GM23338 (cell line): ENCODE data around the gene TMEM119. TPM values are rescaled to one million over a fixed set of nuclear protein-coding genes. Genes with fewer than 3 reads are reported as not detected.

Experiments used
- ATAC-seq: fragments of 200-7000 bp; cut with Tn5 transposase; 3 replicates; pipeline ENCODE4 v1.9.1; 2020
- DNase-seq: peaks from one replicate; pipeline ENCODE4 v3.0.0-alpha.2; 2015; ENCODE audit warnings: low spot score
- H2AFZ ChIP-seq: fragments of 200-600 bp; sonication (generic); 2 replicates; pipeline ENCODE4 v1.8.0; 2016; ENCODE audit warnings: antibody characterized with exemption, mild to moderate bottlenecking, moderate library complexity
- H3F3A ChIP-seq: fragments of 200-600 bp; sonication (generic); replicated peaks from 2 replicates; pipeline ENCODE4 v1.8.0; 2017; ENCODE audit warnings: antibody characterized with exemption, mixed run types, low read depth
- H3K27ac ChIP-seq: fragments of 200-600 bp; sonication (generic); 2 replicates; pipeline ENCODE4 v1.6.1; 2016; ENCODE audit warnings: low read depth
- H3K27me3 ChIP-seq: fragments of 200-600 bp; sonication (generic); 2 replicates; pipeline ENCODE4 v1.8.0; 2016; ENCODE audit warnings: mild to moderate bottlenecking, mixed run types, moderate library complexity; ENCODE audit not compliant: insufficient read depth
- H3K36me3 ChIP-seq: fragments of 200-600 bp; sonication (generic); 2 replicates; pipeline ENCODE4 v1.8.0; 2016; ENCODE audit warnings: mild to moderate bottlenecking; ENCODE audit not compliant: insufficient read depth
- H3K4me1 ChIP-seq: fragments of 200-600 bp; sonication (generic); 2 replicates; pipeline ENCODE4 v1.8.0; 2016; ENCODE audit warnings: mild to moderate bottlenecking, moderate library complexity; ENCODE audit not compliant: insufficient read depth
- H3K4me2 ChIP-seq: fragments of 200-600 bp; sonication (generic); 2 replicates; pipeline ENCODE4 v1.7.1; 2017; ENCODE audit warnings: mixed run types
- H3K4me3 ChIP-seq: fragments of 200-600 bp; sonication (generic); 2 replicates; pipeline ENCODE4 v1.6.1; 2016; ENCODE audit warnings: mixed run types
- H3K79me2 ChIP-seq: fragments of 200-600 bp; sonication (generic); replicated peaks from 2 replicates; pipeline ENCODE4 v1.8.0; 2017; ENCODE audit warnings: mild to moderate bottlenecking; ENCODE audit not compliant: insufficient read depth
- H3K9me2 ChIP-seq: fragments of 200-600 bp; sonication (generic); 2 replicates; pipeline ENCODE4 v1.8.0; 2017; ENCODE audit not compliant: insufficient read depth
- H4K20me1 ChIP-seq: fragments of 200-600 bp; sonication (generic); replicated peaks from 2 replicates; pipeline ENCODE4 v1.8.0; 2017; ENCODE audit warnings: mild to moderate bottlenecking; ENCODE audit not compliant: insufficient read depth
- H3K27ac Mint-ChIP-seq: 2 replicates; pipeline ENCODE4 v1.8.0; 2020; ENCODE audit warnings: inconsistent platforms, mild to moderate bottlenecking, moderate library complexity, mixed read lengths
- H3K27me3 Mint-ChIP-seq: 3 replicates; pipeline ENCODE4 v1.8.0; 2022; ENCODE audit warnings: low read depth, mild to moderate bottlenecking, moderate library complexity, mixed read lengths, inconsistent platforms; ENCODE audit not compliant: insufficient read depth, poor library complexity
- H3K36me3 Mint-ChIP-seq: 3 replicates; pipeline ENCODE4 v1.8.0; 2021; ENCODE audit warnings: low read depth, mild to moderate bottlenecking, inconsistent platforms, moderate library complexity, mixed read lengths
- H3K4me1 Mint-ChIP-seq: 3 replicates; pipeline ENCODE4 v1.8.0; 2020; ENCODE audit warnings: mild to moderate bottlenecking, inconsistent platforms, mixed read lengths
- H3K4me3 Mint-ChIP-seq: 3 replicates; pipeline ENCODE4 v1.8.0; 2021; ENCODE audit warnings: moderate library complexity, mild to moderate bottlenecking, inconsistent platforms, mixed read lengths
- H3K9me3 Mint-ChIP-seq: 3 replicates; pipeline ENCODE4 v1.8.0; 2020; ENCODE audit warnings: moderate library complexity, mild to moderate bottlenecking, inconsistent platforms, mixed read lengths
- CREB1 ChIP-seq: fragments of 250-450 bp; sonication (Bioruptor Pico); IDR thresholded peaks from 2 replicates; pipeline ENCODE4 v1.5.0; 2020; ENCODE audit warnings: low read depth, mild to moderate bottlenecking, moderate library complexity
- ETS1 ChIP-seq: IDR thresholded peaks from 2 replicates; pipeline ENCODE4 v1.6.1; 2016; ENCODE audit warnings: antibody characterized with exemption
- EZH2 ChIP-seq: fragments of 200-600 bp; sonication (generic); IDR thresholded peaks from one replicate; pipeline ENCODE4 v1.8.0; 2017; ENCODE audit warnings: antibody characterized with exemption, mild to moderate bottlenecking, low read depth; ENCODE audit not compliant: unreplicated experiment
- EZH2phosphoT487 ChIP-seq: fragments of 200-600 bp; sonication (generic); IDR thresholded peaks from one replicate; pipeline ENCODE4 v1.8.1; 2018; ENCODE audit warnings: antibody characterized with exemption; ENCODE audit not compliant: unreplicated experiment
- JUNB ChIP-seq: IDR thresholded peaks from one replicate; pipeline ENCODE4 v1.6.1; 2016; ENCODE audit warnings: antibody characterized with exemption; ENCODE audit not compliant: unreplicated experiment
- NANOG ChIP-seq: IDR thresholded peaks from 2 replicates; pipeline ENCODE4 v1.6.1; 2016; ENCODE audit warnings: antibody characterized with exemption, borderline replicate concordance
- POLR2AphosphoS5 ChIP-seq: IDR thresholded peaks from 2 replicates; pipeline ENCODE4 v1.6.1; 2016; ENCODE audit warnings: antibody characterized with exemption, low read depth
- ZNF114 ChIP-seq: fragments of 250-450 bp; sonication (Bioruptor Pico); IDR thresholded peaks from 2 replicates; pipeline ENCODE4 v1.5.0; 2020; ENCODE audit warnings: mild to moderate bottlenecking, moderate library complexity
- ZNF331 ChIP-seq: fragments of 250-450 bp; sonication (Bioruptor Pico); IDR thresholded peaks from 2 replicates; pipeline ENCODE4 v1.5.0; 2020; ENCODE audit warnings: low read depth, mild to moderate bottlenecking, moderate library complexity
- polyA plus RNA-seq: library from polyadenylated mRNA; unstranded; fragments of >200 nt; fragmentation: Nextera tagmentation; extraction: Ambion mirVana; gene quantifications from 2 replicates; pipeline ENCODE4 v1.2.1, GENCODE V29; 2016
- total RNA-seq: library from RNA; depleted of rRNA; stranded (reverse); fragments of >200 nt; shearing (Covaris generic); gene quantifications from 2 replicates; pipeline ENCODE4 v1.2.3, GENCODE V29; 2014
- TF ChIP-seq, protein P1 (sequence below): fragments of 250-450 bp; sonication (Bioruptor Pico); IDR thresholded peaks from 2 replicates; pipeline ENCODE4 v1.5.0; 2020; ENCODE audit warnings: mild to moderate bottlenecking, moderate library complexity
- TF ChIP-seq, protein P2 (sequence below), 2 experiments: fragments of 200-600 bp in 1 of 2; sonication (generic) in 1 of 2; conservative IDR thresholded peaks; 2 replicates each; pipeline versions ENCODE4 v1.5.1 to v1.6.1; 2016 to 2017; ENCODE audit warnings: antibody characterized with exemption in 2 of 2, low read depth in 2 of 2, mild to moderate bottlenecking in 2 of 2, moderate library complexity in 1 of 2
- TF ChIP-seq, protein P3 (sequence below): IDR thresholded peaks from one replicate; pipeline ENCODE4 v1.6.1; 2018; ENCODE audit warnings: antibody characterized with exemption; ENCODE audit not compliant: unreplicated experiment

The TMEM119 gene
- total and polyA plus RNA-seq, 2 experiments from 2014 or later, result 0.06 to 0.07 TPM

GRCh38 chr12:108627134-108627920, 29.4 kb upstream of the TMEM119 start:
- H3K9me3 Mint-ChIP-seq, result 0 out of 3 replicates have a peak, but pooled peaks cover 2% of the 10 kb centered on the region
- no peak for TF ChIP-seq JUNB
- no peak for TF ChIP-seq NANOG
- no peak for TF ChIP-seq EZH2phosphoT487
- TF ChIP-seq POLR2AphosphoS5, result no peak
- TF ChIP-seq ZNF114 (CRISPR knock-in tag), result no peak
- TF ChIP-seq, protein P1, sequence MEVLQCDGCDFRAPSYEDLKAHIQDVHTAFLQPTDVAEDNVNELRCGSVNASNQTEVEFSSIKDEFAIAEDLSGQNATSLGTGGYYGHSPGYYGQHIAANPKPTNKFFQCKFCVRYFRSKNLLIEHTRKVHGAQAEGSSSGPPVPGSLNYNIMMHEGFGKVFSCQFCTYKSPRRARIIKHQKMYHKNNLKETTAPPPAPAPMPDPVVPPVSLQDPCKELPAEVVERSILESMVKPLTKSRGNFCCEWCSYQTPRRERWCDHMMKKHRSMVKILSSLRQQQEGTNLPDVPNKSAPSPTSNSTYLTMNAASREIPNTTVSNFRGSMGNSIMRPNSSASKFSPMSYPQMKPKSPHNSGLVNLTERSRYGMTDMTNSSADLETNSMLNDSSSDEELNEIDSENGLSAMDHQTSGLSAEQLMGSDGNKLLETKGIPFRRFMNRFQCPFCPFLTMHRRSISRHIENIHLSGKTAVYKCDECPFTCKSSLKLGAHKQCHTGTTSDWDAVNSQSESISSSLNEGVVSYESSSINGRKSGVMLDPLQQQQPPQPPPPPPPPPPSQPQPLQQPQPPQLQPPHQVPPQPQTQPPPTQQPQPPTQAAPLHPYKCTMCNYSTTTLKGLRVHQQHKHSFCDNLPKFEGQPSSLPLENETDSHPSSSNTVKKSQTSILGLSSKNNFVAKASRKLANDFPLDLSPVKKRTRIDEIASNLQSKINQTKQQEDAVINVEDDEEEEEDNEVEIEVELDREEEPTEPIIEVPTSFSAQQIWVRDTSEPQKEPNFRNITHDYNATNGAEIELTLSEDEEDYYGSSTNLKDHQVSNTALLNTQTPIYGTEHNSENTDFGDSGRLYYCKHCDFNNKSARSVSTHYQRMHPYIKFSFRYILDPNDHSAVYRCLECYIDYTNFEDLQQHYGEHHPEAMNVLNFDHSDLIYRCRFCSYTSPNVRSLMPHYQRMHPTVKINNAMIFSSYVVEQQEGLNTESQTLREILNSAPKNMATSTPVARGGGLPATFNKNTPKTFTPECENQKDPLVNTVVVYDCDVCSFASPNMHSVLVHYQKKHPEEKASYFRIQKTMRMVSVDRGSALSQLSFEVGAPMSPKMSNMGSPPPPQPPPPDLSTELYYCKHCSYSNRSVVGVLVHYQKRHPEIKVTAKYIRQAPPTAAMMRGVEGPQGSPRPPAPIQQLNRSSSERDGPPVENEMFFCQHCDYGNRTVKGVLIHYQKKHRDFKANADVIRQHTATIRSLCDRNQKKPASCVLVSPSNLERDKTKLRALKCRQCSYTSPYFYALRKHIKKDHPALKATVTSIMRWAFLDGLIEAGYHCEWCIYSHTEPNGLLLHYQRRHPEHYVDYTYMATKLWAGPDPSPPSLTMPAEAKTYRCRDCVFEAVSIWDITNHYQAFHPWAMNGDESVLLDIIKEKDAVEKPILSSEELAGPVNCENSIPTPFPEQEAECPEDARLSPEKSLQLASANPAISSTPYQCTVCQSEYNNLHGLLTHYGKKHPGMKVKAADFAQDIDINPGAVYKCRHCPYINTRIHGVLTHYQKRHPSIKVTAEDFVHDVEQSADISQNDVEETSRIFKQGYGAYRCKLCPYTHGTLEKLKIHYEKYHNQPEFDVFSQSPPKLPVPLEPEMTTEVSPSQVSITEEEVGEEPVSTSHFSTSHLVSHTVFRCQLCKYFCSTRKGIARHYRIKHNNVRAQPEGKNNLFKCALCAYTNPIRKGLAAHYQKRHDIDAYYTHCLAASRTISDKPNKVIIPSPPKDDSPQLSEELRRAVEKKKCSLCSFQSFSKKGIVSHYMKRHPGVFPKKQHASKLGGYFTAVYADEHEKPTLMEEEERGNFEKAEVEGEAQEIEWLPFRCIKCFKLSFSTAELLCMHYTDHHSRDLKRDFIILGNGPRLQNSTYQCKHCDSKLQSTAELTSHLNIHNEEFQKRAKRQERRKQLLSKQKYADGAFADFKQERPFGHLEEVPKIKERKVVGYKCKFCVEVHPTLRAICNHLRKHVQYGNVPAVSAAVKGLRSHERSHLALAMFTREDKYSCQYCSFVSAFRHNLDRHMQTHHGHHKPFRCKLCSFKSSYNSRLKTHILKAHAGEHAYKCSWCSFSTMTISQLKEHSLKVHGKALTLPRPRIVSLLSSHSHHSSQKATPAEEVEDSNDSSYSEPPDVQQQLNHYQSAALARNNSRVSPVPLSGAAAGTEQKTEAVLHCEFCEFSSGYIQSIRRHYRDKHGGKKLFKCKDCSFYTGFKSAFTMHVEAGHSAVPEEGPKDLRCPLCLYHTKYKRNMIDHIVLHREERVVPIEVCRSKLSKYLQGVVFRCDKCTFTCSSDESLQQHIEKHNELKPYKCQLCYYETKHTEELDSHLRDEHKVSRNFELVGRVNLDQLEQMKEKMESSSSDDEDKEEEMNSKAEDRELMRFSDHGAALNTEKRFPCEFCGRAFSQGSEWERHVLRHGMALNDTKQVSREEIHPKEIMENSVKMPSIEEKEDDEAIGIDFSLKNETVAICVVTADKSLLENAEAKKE (CRISPR knock-in tag), result no peak
- TF ChIP-seq, protein P2, sequence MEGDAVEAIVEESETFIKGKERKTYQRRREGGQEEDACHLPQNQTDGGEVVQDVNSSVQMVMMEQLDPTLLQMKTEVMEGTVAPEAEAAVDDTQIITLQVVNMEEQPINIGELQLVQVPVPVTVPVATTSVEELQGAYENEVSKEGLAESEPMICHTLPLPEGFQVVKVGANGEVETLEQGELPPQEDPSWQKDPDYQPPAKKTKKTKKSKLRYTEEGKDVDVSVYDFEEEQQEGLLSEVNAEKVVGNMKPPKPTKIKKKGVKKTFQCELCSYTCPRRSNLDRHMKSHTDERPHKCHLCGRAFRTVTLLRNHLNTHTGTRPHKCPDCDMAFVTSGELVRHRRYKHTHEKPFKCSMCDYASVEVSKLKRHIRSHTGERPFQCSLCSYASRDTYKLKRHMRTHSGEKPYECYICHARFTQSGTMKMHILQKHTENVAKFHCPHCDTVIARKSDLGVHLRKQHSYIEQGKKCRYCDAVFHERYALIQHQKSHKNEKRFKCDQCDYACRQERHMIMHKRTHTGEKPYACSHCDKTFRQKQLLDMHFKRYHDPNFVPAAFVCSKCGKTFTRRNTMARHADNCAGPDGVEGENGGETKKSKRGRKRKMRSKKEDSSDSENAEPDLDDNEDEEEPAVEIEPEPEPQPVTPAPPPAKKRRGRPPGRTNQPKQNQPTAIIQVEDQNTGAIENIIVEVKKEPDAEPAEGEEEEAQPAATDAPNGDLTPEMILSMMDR (conservative IDR thresholded peaks at IDR 0.05; ENCODE audit: low read depth in 2 of 2), result no peak
- TF ChIP-seq, protein P3, sequence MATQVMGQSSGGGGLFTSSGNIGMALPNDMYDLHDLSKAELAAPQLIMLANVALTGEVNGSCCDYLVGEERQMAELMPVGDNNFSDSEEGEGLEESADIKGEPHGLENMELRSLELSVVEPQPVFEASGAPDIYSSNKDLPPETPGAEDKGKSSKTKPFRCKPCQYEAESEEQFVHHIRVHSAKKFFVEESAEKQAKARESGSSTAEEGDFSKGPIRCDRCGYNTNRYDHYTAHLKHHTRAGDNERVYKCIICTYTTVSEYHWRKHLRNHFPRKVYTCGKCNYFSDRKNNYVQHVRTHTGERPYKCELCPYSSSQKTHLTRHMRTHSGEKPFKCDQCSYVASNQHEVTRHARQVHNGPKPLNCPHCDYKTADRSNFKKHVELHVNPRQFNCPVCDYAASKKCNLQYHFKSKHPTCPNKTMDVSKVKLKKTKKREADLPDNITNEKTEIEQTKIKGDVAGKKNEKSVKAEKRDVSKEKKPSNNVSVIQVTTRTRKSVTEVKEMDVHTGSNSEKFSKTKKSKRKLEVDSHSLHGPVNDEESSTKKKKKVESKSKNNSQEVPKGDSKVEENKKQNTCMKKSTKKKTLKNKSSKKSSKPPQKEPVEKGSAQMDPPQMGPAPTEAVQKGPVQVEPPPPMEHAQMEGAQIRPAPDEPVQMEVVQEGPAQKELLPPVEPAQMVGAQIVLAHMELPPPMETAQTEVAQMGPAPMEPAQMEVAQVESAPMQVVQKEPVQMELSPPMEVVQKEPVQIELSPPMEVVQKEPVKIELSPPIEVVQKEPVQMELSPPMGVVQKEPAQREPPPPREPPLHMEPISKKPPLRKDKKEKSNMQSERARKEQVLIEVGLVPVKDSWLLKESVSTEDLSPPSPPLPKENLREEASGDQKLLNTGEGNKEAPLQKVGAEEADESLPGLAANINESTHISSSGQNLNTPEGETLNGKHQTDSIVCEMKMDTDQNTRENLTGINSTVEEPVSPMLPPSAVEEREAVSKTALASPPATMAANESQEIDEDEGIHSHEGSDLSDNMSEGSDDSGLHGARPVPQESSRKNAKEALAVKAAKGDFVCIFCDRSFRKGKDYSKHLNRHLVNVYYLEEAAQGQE, result no peak
- no peak for TF ChIP-seq ETS1
- no peak for TF ChIP-seq ZNF331 (CRISPR knock-in tag)
- TF ChIP-seq EZH2, result no peak
- no peak for TF ChIP-seq CREB1 (CRISPR knock-in tag)

More at GRCh38 chr12:108627134-108627920, 29.4 kb upstream of the TMEM119 start:
- ATAC-seq (no peak), DNase-seq (no peak)
- no peaks in the 10 kb centered on the region for H3K36me3 ChIP-seq
- H3K9me2 ChIP-seq, result peaks cover 7% of the 10 kb centered on the region; the same call in 1 of the 2 replicates
- H3K27me3 Mint-ChIP-seq, result peaks cover 11% of the 10 kb centered on the region
- no peaks in the 10 kb centered on the region for H3K27me3 ChIP-seq
- peaks cover 27% of the 10 kb centered on the region for H3K4me1 Mint-ChIP-seq
- no peaks in the 10 kb centered on the region for H4K20me1 ChIP-seq
- no peak overlapping the region for H3K4me2 ChIP-seq
- no peak overlapping the region for H2AFZ ChIP-seq
- H3K36me3 Mint-ChIP-seq, result peaks cover 3% of the 10 kb centered on the region; the same call in 1 of the 3 replicates
- H3K4me3 ChIP-seq, result no peak overlapping the region
- H3K27ac Mint-ChIP-seq, result no peak overlapping the region
- H3K79me2 ChIP-seq, result no peaks in the 10 kb centered on the region
- H3F3A ChIP-seq, result 0 out of 2 replicates have a peak, but pooled peaks cover 4% of the 10 kb centered on the region
- H3K27ac ChIP-seq, result no peak overlapping the region
- no peak overlapping the region for H3K4me3 Mint-ChIP-seq
- peaks cover 9% of the 10 kb centered on the region; the same call in 1 of the 2 replicates for H3K4me1 ChIP-seq
